HS-27A (cell line): Measurements from ENCODE around the gene CNTNAP2.

Experiments
- DNase-seq: peaks from one replicate; pipeline ENCODE4 v3.0.0-alpha.2; 2012; ENCODE audit warnings: low read depth, missing footprints

CNTNAP2 gene

DNA sequence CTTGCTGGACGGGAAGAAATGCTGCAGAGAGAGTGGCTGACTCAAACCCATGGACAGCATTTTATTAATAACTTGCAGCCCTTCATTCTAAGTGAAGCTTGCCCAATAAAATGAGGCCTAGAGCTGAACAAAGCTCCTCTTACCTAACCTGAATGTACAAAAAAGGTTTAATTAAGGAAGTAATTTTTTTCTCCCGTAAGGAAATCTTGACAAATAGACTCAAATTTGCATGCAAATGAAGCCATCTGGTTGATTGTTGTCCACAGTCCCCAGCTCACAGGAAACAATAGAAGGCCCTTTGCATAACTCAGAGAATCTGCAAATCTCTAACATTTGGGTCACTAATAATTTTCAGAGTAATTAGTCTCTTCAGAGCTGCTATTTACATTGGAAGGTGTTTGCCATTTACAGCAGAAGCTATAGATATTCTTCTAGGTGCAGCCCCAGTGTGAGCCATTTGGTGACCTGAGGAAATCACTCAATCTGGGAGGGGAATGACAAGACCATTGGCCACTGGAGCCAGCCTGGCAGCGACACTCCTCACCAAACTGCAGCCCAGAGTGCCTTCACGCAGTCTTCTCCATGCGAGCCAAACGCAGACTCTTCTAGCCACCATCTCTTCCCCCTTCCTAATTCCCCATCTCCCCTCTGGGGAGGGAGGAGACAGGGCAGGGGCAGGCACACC, 1991.0 kb downstream of the CNTNAP2 start:
- no peak for DNase-seq

DNA sequence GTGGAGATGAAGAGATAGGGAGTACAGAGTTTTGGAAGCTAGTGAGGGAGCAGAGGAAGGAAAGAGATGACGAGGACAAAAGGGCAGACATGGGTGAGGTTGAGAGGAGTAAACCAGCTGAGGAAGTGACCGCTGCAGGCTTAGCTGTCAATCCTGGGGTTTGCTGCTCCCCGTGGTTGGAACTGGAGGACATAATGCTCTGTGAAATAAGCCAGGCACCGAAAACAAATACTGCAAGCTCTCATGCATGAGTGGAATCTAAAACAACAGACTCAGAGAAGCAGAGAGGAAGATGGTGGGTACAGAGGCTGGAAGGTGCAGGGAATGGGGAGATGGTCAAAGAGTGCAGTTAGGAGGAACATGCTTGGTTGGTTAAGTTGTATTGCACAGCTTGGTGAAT, 1991.8 kb downstream of the CNTNAP2 start:
- no peak for DNase-seq

DNA sequence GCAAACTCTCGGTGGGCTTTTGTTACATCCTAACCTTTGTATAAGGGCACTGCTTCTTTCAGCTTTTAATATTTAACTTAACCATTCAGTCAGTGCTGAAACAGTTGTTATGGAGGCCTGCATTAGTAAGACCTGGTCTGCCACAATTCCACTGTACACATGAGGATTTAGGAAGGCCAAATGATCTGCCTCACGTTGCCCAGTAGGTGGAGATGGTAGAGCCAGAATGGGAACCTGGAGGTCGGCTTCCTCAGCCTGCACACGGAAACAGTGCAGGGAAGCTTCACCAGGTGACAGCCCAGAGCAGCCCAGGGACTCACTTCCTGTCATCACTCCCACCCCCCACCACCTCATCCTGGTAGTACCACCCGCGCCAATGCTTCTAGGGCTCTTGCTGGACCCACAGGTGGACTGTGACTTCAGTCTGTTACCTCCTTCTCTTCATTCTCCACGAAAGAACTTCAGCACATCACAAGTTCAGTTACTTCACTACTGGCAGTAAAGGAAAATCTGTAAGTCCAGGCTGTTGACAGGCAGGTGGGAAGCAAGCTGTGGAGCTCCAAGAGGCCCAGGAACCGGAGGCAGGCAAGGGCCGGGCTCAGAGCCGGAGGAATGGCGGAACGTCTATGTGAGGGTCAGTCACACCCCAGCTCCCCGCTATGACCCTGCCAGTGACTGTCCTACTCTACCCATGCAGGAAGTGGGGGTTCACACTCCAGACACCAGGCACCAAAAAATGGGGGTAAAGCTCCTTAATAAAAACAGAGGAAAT, 1993.7 kb downstream of the CNTNAP2 start:
- DNase-seq = no peak

DNA sequence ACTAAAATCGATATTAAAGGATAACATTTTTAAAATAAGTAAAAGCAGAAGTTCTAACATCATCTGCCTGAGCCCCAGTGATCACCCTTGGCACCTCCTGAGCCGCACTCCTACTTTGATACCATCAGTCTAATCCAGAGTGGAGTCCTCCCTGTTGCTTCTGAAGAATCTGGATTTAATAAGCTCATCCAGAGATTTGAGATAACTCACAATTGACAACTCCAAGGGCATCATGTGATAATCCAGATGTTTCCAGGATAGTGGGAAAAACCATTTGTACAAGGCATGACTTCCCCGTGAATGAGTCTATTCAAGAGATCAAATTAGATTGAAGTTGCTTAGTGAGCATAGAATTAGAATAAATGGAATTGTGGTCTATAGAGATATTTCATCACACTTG, 1998.2 kb downstream of the CNTNAP2 start:
- DNase-seq = no peak

DNA sequence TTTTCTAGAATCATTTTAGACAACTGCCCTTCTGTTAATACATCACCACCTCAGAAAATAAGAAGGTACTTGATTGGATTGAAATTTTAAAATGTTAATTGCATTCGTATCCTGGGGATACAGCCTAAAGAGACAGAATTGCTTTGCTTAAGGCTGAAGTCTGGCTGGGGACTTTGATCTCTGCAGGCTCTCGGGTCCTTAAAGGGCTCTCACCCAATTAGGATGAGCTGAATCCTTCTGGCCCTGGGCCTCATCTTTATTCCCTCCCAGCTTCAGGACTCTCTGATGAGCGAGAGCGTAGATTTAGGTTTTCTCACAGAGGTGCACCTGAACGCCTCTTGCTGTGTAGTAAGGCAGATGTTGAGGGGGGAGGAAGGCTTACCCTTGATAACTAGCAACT, 1998.7 kb downstream of the CNTNAP2 start:
- DNase-seq = no peak

DNA sequence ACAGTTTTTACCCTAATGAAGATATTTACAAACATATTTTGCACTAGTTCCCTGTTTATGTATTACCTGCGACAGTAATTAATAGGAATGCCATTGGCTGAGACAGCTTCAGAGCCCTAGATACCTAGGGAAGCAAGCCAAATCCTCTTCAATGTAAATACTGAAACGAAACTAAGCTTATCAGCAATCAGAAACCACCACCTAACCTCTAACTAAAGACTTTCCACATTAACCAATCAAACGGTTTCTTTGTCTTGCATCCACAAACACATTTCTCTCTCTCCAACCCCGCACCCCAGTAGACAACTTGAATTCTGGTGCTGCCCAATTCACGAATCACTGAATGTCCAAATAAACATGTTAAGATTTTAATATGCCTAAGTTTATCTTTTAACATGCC, 1999.6 kb downstream of the CNTNAP2 start:
- DNase-seq = no peak

DNA sequence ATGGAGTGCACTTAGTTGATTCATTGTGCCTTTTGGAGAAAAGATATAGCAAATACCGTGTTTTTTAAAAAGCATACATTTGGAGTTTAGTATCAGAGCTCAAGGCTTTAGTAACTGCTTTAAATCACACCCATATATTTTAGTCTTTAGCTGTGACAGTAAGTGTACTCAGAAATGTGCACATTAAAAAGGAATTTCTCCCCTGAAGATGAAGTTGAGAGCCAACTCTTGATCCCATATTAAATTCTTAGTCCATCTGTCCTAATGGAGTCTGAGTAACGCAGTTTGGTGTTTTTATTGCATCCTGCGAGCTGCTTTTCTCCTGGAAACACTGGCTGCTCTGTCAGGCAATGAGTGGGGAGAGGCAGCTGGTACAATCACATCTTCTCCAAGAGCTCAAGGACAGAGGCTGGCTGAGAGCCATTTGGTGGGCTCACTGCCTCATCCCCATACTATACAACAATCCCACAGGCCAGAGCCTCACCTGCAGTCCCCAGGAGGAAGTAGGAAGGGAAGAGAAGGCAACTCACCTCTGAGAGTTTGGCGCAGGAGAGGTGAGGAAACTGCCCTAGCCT, 2000.3 kb downstream of the CNTNAP2 start:
- DNase-seq = no peak

DNA sequence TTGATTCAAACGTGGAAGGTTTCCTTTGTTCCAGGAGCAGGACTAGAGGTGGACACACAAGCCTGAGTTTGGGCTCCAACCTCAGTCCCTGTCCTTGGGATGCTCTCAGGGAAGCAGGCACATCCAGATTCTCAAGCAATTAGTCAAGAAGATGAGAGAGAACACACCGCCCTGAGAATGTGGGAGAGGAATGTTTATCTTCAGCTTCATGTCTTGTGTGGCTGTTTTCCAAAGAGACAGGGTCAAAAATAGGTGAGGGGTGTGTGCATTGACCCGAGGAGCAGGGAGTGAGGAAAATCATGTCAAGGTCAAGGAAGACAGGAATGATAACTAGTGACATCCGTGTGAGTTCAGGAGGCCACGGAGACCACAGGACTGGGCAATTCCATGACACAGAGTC, 2001.8 kb downstream of the CNTNAP2 start:
- DNase-seq = no peak

DNA sequence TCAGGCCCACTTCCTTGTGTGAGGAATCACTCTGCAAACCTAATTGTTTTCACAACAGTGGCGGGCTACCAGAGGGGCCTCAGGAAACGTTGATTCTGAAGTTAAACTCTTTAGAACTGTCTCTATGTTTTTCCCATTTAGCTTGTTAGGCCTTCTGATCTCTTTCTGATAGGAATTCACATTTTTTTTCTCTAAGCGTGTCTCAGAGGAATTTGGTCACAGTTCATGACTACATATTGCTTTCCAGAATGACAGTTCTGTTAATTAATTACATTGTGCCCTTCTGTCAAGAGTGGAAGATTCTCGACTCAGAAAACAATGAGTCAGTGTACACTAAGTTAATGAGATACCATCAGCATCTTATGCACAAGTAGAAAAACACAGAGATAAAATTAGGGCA, 2004.8 kb downstream of the CNTNAP2 start:
- DNase-seq = no peak

DNA sequence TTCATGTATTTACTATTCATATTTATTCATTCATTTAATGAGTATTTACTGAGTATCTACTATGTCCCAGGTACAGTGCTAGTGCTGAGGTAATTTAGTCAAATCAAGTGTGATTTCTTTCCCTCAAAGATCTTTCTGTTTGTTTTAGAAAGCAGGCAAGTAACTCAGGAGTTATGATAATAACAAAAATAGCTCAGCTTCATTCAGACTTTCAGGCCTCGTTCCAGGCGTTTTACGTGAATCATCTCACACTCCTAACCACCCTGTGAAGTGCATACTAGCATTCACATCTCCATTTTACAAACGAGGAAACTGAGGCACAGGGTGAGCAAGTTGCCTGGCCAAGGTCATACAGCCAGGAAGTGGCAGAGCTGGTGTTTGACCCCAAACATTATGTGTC, 2005.2 kb downstream of the CNTNAP2 start:
- no peak for DNase-seq

DNA sequence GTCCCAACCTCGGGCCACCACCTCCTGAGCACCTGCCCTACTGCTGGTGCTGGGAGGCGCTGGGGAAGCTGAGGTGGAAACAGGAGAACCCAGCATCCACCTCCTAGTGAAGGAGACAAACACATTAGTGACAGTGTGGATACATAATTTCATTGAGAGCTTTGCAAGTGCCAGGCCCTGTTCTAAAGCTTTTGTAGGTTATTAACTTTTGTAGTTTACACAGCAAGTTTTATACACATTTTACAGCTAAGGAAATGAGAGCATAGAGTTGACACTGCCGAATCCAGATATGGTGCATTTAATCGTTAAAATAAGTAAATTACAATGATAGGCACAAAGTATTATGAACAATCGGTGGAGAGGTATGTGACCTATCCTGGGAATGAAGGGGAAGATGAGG, 2007.9 kb downstream of the CNTNAP2 start:
- DNase-seq = no peak

DNA sequence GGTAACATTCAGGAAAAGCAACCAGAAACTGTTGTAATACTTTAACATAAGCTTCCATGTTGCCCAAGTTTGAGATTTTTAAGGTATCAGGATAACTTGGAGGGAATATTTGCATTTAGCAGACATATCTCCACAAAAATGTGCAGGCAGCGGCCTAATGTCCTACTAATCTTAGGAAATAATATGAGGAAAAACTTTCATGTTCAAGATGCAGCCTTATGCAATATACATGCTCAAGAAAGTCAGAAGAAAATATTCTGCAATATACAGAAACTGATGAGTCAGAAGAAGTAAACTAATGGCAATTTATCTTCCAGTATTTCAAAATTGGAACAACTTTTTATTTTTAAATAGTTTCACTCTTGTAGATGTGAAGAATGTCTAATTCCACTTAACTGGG, 2010.8 kb downstream of the CNTNAP2 start:
- no peak for DNase-seq

DNA sequence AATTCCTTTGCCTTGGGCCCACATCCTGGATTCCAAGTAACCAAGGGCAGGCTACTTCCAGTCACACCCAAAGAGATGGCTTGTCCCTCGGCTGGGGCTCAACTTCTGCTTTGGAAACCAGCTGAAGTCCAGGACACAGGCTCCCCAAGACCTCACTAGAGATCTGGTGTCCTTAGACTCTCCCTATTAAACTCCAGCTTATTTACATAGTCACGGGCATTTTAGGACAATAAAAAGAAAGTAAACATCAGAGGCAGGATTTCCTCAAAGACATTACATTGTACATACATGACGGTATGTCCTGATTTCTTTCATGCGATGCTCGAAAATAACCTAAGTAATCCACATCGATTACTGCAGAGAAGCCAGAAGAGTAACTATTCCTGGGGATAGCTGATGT, 2012.4 kb downstream of the CNTNAP2 start:
- no peak for DNase-seq

DNA sequence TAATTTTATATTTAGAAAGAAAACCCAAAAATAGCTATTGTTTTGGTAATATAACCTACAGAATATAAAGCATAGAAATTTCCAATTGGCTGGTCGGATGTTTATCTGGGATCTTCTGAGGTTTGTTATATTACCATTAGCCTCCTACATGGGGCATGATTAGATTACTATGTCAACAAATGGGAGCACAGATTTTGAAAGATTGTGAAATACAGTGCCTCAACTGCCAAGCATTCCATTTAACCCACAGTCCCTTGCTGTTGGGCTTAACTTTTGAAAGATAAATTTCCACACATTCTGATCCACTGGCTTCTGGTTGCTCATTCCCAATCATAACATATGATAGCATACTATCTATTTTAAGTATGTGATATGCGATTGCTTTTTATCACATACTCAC, 2018.5 kb downstream of the CNTNAP2 start:
- no peak for DNase-seq

DNA sequence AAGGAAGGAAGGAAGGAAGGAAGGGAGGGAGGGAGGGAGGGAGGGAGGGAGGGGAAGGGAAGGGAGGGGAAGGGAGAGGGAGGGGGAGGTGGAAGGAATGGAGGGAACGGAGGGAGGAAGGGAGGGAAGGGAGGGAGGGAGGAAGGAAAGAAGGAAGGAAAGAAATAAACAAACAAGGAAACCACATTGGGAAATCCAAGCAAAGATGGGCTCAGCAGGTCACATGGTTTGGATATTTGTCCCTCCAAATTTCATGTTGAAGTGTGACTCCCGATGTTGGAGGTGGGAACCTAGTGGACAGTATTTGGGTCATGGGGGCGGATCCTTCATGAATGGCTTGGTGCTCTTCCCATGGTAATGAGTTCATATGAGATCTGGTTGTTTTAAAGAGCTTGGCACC, 2019.4 kb downstream of the CNTNAP2 start:
- DNase-seq = no peak

DNA sequence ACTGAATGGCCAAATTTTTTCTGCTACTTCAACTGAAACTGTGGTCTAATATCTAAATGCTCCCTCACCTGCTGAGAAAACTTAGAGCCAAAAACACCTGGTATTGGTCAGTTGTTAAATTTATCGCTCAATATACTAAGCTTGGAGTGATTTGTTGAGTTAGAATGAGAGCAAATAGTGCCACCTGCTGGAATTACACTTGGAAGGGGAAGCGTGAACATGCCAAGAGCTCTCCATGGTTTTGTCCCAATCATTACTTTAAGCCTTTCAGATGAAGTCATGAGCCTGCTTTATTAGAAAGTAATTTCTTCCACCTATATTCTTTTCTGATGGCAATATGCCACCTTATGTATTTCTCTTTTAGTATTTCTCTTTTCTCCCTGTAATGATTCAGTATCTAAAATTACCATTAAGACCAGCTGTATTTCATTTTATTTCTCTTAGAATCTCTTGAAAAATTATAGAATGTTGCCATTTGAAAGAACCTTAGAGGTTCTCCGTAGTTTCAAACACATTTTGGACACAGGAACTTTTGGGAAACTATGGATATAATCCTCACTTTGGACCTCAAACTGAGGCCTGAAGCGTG, 2026.2 kb downstream of the CNTNAP2 start:
- no peak for DNase-seq

DNA sequence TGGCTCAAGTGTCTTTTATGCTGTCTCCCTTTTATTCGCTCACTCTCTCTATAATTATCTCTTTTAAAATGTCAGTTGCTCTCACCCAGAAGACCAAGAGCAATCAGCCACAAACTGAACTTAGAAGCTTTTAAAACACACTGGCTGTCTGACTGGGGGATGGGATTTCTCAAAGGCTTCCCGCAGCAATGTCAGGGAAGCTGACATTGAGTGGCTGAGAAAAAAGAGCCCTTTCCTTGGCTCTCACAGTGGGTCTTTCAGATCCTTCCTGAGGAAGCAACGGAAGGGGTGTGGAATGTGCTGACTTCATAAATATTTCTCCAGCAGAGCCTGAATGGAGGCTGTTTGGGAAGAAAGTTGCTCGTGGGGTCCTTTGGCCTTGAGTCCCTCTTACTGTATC, 2028.2 kb downstream of the CNTNAP2 start:
- no peak for DNase-seq

DNA sequence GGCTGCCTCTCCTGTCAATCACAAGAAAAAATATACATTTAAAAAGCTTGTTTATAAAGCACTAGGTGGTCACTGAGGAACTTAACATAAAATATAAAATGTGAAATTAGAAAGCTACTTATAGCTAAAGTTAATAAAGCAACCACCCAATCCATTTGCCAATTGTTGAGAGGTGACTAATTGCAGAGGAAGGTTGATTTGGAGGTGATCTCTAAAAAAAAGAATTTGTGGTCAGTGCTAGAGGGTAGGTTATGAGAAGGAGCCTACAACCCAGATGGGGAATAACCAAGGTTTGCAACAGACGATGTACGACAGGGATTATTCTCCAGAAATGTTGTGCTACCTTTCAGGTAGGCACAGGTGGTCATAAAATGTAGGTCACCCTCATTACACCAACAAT, 2029.7 kb downstream of the CNTNAP2 start:
- no peak for DNase-seq

DNA sequence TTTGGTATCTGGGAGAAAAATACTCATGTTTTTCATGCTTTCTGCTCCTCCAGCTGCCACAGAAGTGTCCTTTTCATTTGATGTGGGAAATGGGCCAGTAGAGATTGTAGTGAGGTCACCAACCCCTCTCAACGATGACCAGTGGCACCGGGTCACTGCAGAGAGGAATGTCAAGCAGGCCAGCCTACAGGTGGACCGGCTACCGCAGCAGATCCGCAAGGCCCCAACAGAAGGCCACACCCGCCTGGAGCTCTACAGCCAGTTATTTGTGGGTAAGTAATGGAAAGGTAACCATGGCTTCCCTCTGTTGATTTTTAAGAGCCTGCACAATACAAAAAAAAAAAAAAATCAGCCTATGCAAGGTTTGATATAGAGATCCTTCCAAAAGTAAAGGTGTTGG, 2030.8 kb downstream of the CNTNAP2 start:
- DNase-seq = no peak

DNA sequence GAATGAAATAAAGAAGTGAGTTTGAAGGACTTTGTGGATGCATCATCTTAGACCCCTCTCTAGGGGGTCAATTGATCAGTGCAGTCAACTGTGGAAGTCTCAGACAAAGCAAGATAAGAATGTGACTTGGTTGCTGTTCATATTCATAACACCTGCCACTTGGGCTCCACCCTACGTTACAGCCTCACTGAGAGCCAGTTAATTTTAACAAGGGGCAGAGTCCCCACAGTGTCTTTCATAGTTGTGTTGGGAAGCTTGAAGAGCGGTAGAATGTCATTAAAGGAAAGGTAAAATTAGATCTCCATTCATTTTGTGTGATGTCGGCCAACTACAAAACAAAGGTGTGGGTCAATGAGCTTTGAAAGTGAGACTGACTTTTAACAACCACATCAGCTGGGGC, 2031.9 kb downstream of the CNTNAP2 start:
- no peak for DNase-seq

DNA sequence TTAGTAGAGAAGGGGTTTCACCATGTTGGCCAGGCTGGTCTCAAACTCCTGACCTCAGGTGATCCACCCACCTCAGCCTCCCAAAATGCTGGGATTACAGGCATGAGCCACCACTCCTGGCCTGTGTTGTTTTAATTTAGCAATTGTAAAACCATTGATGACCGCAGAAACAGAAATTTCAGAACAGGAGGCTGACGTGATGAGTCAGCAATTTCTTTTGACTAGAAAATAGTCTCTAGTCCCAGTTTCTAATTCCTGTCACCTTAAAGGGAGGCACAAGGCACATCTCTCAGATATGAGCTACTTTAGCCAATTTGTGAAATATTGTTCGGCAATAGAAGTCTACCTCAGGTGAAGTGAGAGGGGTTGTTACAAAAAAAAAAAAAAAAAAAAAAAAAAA, 2033.1 kb downstream of the CNTNAP2 start:
- no peak for DNase-seq

DNA sequence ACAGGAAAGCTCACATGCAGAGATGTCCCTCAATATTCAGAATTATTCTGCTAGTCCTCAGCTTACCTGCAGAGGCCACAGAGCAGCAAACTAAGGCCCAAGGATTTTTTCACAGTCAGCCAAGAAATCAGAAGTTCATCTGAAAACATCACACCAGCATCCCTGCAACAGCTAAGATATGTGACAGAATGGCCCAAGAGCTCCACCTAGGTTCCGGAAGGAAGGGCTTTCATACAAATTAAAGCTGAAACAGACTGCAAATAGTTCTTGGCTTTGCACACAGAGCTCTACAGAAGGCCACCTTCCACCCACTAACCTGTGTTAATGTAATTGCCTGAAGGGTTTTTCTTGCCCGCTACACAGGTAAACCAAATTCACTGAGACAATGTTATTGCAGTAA, 2035.2 kb downstream of the CNTNAP2 start:
- DNase-seq = no peak

DNA sequence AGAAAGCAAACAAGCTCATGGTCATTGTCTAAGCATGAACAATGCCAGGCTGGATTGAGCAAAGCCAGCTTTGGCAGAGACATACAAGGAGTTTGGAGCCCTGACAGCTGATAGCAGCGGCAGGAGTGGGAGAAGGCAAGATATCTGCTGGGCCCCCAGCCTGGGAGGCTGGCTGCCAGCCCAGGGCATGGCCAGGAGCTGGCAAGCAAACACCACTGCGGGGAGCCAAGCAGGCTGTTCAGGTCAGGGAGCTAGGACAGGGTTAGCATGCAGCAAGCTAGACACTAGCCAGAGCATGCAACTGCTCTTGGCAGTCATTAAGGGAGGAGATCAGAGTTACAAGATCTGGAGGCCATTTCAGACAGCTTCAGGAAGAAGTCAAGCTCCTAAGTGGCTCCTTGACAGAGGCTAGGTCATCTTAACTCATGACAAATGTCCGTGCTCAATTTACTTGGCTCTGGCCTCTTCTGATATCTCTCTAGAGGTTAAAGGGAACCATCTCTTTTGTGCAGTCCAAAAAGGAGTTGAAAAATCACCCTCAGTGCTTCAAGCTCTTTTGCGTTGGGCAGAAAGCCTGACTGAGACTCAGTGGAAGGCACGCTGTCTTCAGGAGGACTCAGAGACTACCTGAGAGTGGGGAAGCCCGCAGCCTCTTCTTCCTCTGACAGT, 2037.1 kb downstream of the CNTNAP2 start:
- DNase-seq = no peak
